Gastrocnemius medialis (tissue), 4 donors: ENCODE results near the gene TSC2.

ENCODE experiments used
- CTCF ChIP-seq, 5 experiments: fragments of 450-650 bp in 3 of 5; fragments of 200-600 bp in 2 of 5; sonication (generic) in 2 of 5; IDR thresholded peaks in 4 of 5; conservative IDR thresholded peaks in 1 of 5; 1 replicate in 4 of 5; 2 replicates in 1 of 5; pipeline ENCODE4 v1.5.1; 2016 to 2019; ENCODE audit warnings: antibody characterized with exemption in 5 of 5, mild to moderate bottlenecking in 3 of 5, moderate library complexity in 3 of 5
- POLR2A ChIP-seq, 2 donors: fragments of 450-650 bp; IDR thresholded peaks; one replicate each; pipeline ENCODE4 v1.6.1; 2017; ENCODE audit warnings: antibody characterized with exemption in 2 of 2, mild to moderate bottlenecking in 2 of 2, moderate library complexity in 2 of 2

GRCh38 chr16:2015947-2016208 is 31.9 kb upstream of the TSC2 start:
- TF ChIP-seq POLR2A (IDR thresholded peaks at IDR 0.05) (no peak), CTCF (IDR thresholded peaks at IDR 0.05 in 4 of 5, conservative IDR thresholded peaks at IDR 0.05 in 1 of 5) (no peak)
